ENCODE results near the gene EFR3B. TPM values are rescaled to one million over a fixed set of nuclear protein-coding genes. Genes with fewer than 3 reads are reported as not detected.

Gene EFR3B
- polyA plus RNA-seq, 2 of the 4 experiments (the other 2 are of a cell fraction), result 6.5 to 12.5 TPM

DNA sequence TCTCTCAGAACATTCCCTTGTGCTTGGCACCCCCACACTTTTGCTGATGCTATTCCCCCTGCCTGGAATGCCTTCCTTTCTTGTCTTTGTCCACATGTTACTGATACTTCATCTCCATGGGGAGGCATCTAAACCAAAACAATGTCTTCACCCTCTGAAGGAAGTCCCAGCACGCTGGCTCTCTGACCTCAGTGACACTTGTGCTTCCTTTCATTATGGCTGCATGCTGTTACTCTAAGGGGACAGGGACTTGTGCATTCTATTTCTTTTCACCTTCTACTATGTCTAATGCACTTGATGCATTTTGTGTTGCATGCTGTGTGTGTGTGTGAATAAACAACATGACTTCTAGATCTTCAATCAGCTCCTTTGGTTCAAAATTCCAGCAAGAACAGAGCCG is 24.6 kb downstream of the EFR3B start:
- Histone ChIP-seq H3K4me2 (no peak overlapping the region), H3K27ac (no peak overlapping the region), H3K4me1 (0 out of 3 replicates have a peak, but pooled peaks cover 8% of the 10 kb centered on the region), H3K9me3 (peaks cover 12% of the 10 kb centered on the region; the same call in 2 of the 3 replicates), H3K4me3 (no peak overlapping the region)
- DNase-seq (ENCODE audit: low read depth in 1 of 2, low spot score in 1 of 2), result no peak
- FAIRE-seq, result no peak
- 88% methylated on average over 2 of the region's 2 CpGs for WGBS (ENCODE audit: missing lambda C conversion rate)
- POLR2A ChIA-PET, result no interaction called here
- no peak for ATAC-seq
- CTCF ChIA-PET, result interaction anchor here (1.9 to 2.4 kb wide), 2 partner anchors 74 to 91 kb away, joined by 5 to 8 read pairs; no protein-coding TSS in a partner anchor
- no peak for TF ChIP-seq HES2 (IDR thresholded peaks at IDR 0.05)
- no peak for TF ChIP-seq HEYL (CRISPR knock-in tag; IDR thresholded peaks at IDR 0.05)
- TF ChIP-seq E2F6 (IDR thresholded peaks at IDR 0.05; ENCODE audit: borderline replicate concordance, low read depth), result no peak
- TF ChIP-seq CEBPB (IDR thresholded peaks at IDR 0.05), result no peak
- TF ChIP-seq ZFP36 (IDR thresholded peaks at IDR 0.05; ENCODE audit: borderline replicate concordance, partially characterized antibody), result no peak
- TF ChIP-seq CTCF (IDR thresholded peaks at IDR 0.05), result no peak
- no peak for TF ChIP-seq CHD4 (IDR thresholded peaks at IDR 0.05; ENCODE audit: borderline replicate concordance)
- no peak for TF ChIP-seq EHMT2 (IDR thresholded peaks at IDR 0.05; ENCODE audit: low read depth)
- no peak for TF ChIP-seq RAD21 (conservative IDR thresholded peaks at IDR 0.05 in 1 of 2, IDR thresholded peaks at IDR 0.05 in 1 of 2)
- no peak for TF ChIP-seq ZNF302 (CRISPR knock-in tag; IDR thresholded peaks at IDR 0.05)
- no peak for TF ChIP-seq CBX8 (IDR thresholded peaks at IDR 0.05)
- TF ChIP-seq JUNB (IDR thresholded peaks at IDR 0.05), result no peak
- TF ChIP-seq KDM5A (IDR thresholded peaks at IDR 0.05), result no peak

DNA sequence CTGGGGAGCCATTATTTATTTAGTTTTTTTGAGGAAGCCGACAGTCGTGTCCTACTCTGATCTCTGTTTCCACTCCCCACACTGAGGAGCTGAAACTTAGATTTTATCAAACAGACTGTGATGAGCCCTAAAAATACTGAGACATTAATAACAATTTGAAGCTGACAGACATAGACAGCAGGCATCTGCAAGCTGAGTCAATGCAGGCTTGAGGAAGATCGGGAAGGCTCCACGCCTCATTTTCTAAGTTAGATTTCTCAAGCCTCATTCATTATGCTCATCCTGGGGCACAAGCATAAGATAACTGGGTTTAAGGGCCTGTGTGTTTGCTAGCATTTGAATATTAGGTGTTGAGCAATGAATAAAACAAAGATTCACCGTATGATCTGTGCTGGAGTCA is 26.3 kb downstream of the EFR3B start:
- Histone ChIP-seq H3K27ac (no peak overlapping the region), H3K4me2 (no peak overlapping the region), H3K4me3 (no peak overlapping the region), H3K4me1 (0 out of 3 replicates have a peak, but pooled peaks cover 8% of the 10 kb centered on the region), H3K9me3 (peaks cover 12% of the 10 kb centered on the region; the same call in 2 of the 3 replicates)
- 71% methylated on average over 5 of the region's 5 CpGs for WGBS (ENCODE audit: missing lambda C conversion rate)
- DNase-seq (ENCODE audit: low read depth in 1 of 2, low spot score in 1 of 2), result no peak
- no peak; a peak in 1 of 6 replicates for ATAC-seq
- no peak for FAIRE-seq
- POLR2A ChIA-PET, result no interaction called here
- TF ChIP-seq CHD2 (IDR thresholded peaks at IDR 0.05; ENCODE audit: low read length, partially characterized antibody), result no peak
- no peak for TF ChIP-seq JUN (IDR thresholded peaks at IDR 0.05)
- CTCF ChIA-PET, result interaction anchor here (0.8 to 1.9 kb wide), 5 partner anchors 10 to 93 kb away, joined by 3 to 5 read pairs (median 3); no protein-coding TSS in a partner anchor

GRCh38 chr2:25071966-25072365 is 30.1 kb downstream of the EFR3B start:
- no peak overlapping the region for H3K4me2 ChIP-seq
- no peak for DNase-seq (ENCODE audit: low read depth in 1 of 2, low spot score in 1 of 2)
- peaks cover 12% of the 10 kb centered on the region; the same call in 1 of the 3 replicates for H3K4me1 ChIP-seq
- H3K9me3 ChIP-seq, result no peaks in the 10 kb centered on the region; the same call in 2 of the 3 replicates
- ChIA-PET CTCF (interaction anchor here (0.6 to 2.3 kb wide), 5 partner anchors 9 to 99 kb away, joined by 3 to 12 read pairs (median 4); no protein-coding TSS in a partner anchor), POLR2A (interaction anchor here (0.6 kb wide), 1 partner anchor 35 kb away, joined by 3 read pairs; no protein-coding TSS in a partner anchor)
- 93% methylated on average over 8 of the region's 8 CpGs for WGBS (ENCODE audit: missing lambda C conversion rate)
- H3K27ac ChIP-seq, result no peak overlapping the region
- FAIRE-seq, result no peak
- no peak overlapping the region for H3K4me3 ChIP-seq
- ATAC-seq, result no peak
- TF ChIP-seq MAFK (IDR thresholded peaks at IDR 0.05; ENCODE audit: partially characterized antibody) (no peak), JUNB (IDR thresholded peaks at IDR 0.05) (no peak), EP300 (IDR thresholded peaks at IDR 0.05) (no peak), TFCP2L1 (CRISPR knock-in tag; IDR thresholded peaks at IDR 0.05) (no peak), CHD4 (IDR thresholded peaks at IDR 0.05; ENCODE audit: borderline replicate concordance) (no peak), HOXA7 (CRISPR knock-in tag; IDR thresholded peaks at IDR 0.05) (no peak), NFE2L2 (conservative IDR thresholded peaks at IDR 0.05; ENCODE audit: low read length) (no peak), MYC (IDR thresholded peaks at IDR 0.05; ENCODE audit: borderline replicate concordance, low read length) (no peak), POLR2A (IDR thresholded peaks at IDR 0.05; ENCODE audit: low read length) (no peak), BHLHE40 (IDR thresholded peaks at IDR 0.05; ENCODE audit: low read depth, low read length) (no peak), CTCF (IDR thresholded peaks at IDR 0.05) (no peak), RCOR1 (IDR thresholded peaks at IDR 0.05; ENCODE audit: low read depth, low read length) (no peak), SMC3 (IDR thresholded peaks at IDR 0.05) (no peak)
- TF ChIP-seq, protein P1, sequence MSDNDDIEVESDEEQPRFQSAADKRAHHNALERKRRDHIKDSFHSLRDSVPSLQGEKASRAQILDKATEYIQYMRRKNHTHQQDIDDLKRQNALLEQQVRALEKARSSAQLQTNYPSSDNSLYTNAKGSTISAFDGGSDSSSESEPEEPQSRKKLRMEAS (IDR thresholded peaks at IDR 0.05), result no peak
- TF ChIP-seq, protein P2, sequence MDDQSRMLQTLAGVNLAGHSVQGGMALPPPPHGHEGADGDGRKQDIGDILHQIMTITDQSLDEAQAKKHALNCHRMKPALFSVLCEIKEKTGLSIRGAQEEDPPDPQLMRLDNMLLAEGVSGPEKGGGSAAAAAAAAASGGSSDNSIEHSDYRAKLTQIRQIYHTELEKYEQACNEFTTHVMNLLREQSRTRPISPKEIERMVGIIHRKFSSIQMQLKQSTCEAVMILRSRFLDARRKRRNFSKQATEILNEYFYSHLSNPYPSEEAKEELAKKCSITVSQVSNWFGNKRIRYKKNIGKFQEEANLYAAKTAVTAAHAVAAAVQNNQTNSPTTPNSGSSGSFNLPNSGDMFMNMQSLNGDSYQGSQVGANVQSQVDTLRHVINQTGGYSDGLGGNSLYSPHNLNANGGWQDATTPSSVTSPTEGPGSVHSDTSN (IDR thresholded peaks at IDR 0.05), result no peak
